OCI-LY7 (cell line): ENCODE measurements around the gene SERINC5. TPM values are rescaled to one million over a fixed set of nuclear protein-coding genes. Genes with fewer than 3 reads are reported as not detected.

Experiments
- BruUV-seq: library from RNA; stranded (reverse); fragments of 400-500 nt; replicated peaks from 2 replicates; lab custom pipeline; 2021; lab: Mats Ljungman, UMichigan
- CTCF ChIA-PET: fragments of 300-600 bp; sonication (Branson Sonifier 250); formaldehyde crosslinking; loops from one replicate; lab custom pipeline; 2022; ENCODE audit warnings: antibody characterized with exemption; ENCODE audit not compliant: unreplicated experiment; lab: Charles Lee
- POLR2A ChIA-PET: fragments of 300-600 bp; sonication (Branson Sonifier 250); formaldehyde crosslinking; loops from one replicate; lab custom pipeline; 2022; ENCODE audit warnings: antibody characterized with exemption; lab: Charles Lee
- DNase-seq: peaks from one replicate; pipeline ENCODE4 v3.0.0-alpha.2; 2015; ENCODE audit warnings: low spot score
- H2AFZ ChIP-seq: fragments of 200-600 bp; sonication (generic), shearing (Covaris generic); 2 replicates; pipeline ENCODE4 v1.6.1; 2014; ENCODE audit warnings: mild to moderate bottlenecking, antibody characterized with exemption, low read length, moderate library complexity
- H3K27ac ChIP-seq: fragments of 200-600 bp; sonication (generic); 2 replicates; pipeline ENCODE4 v1.5.1; 2014; ENCODE audit warnings: mixed run types, low read depth, mild to moderate bottlenecking, moderate library complexity, low read length, inconsistent platforms; ENCODE audit not compliant: poor library complexity, severe bottlenecking
- H3K36me3 ChIP-seq: fragments of 200-600 bp; sonication (generic); 2 replicates; pipeline ENCODE4 v1.6.1; 2014; ENCODE audit warnings: mild to moderate bottlenecking, antibody characterized with exemption, low read length, moderate library complexity, mixed read lengths; ENCODE audit not compliant: insufficient read depth
- H3K4me1 ChIP-seq: fragments of 200-600 bp; sonication (generic); 2 replicates; pipeline ENCODE4 v1.5.1; 2014; ENCODE audit warnings: mild to moderate bottlenecking, low read length; ENCODE audit not compliant: insufficient read depth, poor library complexity, severe bottlenecking
- H3K4me2 ChIP-seq: fragments of 200-600 bp; sonication (generic); 2 replicates; pipeline ENCODE4 v1.6.1; 2014; ENCODE audit warnings: mild to moderate bottlenecking, low read length
- H3K4me3 ChIP-seq: fragments of 200-600 bp; sonication (generic); 2 replicates; pipeline ENCODE4 v1.5.1; 2014; ENCODE audit warnings: mild to moderate bottlenecking, low read depth, low read length; ENCODE audit not compliant: poor library complexity, severe bottlenecking
- H3K79me2 ChIP-seq: fragments of 200-600 bp; sonication (generic); 2 replicates; pipeline ENCODE4 v1.6.1; 2016; ENCODE audit warnings: low read depth, mild to moderate bottlenecking, low read length, moderate library complexity, mixed read lengths; ENCODE audit not compliant: insufficient read depth
- H3K9me2 ChIP-seq: fragments of 200-600 bp; sonication (generic); 2 replicates; pipeline ENCODE4 v1.6.1; 2016; ENCODE audit warnings: mild to moderate bottlenecking, low read length, mixed read lengths; ENCODE audit not compliant: insufficient read depth
- H3K9me3 ChIP-seq: fragments of 200-600 bp; sonication (generic); 2 replicates; pipeline ENCODE4 v1.6.1; 2014; ENCODE audit warnings: mild to moderate bottlenecking, mixed run types, low read length, mixed read lengths
- H4K20me1 ChIP-seq: fragments of 200-600 bp; sonication (generic); 2 replicates; pipeline ENCODE4 v1.6.1; 2014; ENCODE audit warnings: mild to moderate bottlenecking, antibody characterized with exemption, low read length, moderate library complexity, mixed read lengths; ENCODE audit not compliant: insufficient read depth
- EZH2phosphoT487 ChIP-seq: fragments of 200-600 bp; sonication (generic); IDR thresholded peaks from 2 replicates; pipeline ENCODE4 v1.6.1; 2018; ENCODE audit warnings: low read depth, borderline replicate concordance, mild to moderate bottlenecking, mixed run types, antibody characterized with exemption, low read length, moderate library complexity, mixed read lengths
- intact Hi-C: fragments of 100-400 bp; cut with micrococcal nuclease; formaldehyde crosslinking; loops from one replicate; pipeline ENCODE4 v1.10.0; 2022; ENCODE audit not compliant: unreplicated experiment
- total RNA-seq, 2 experiments: library from RNA; depleted of rRNA in 1 of 2; stranded (reverse); fragments of >200 nt in 1 of 2; shearing (Covaris generic) in 1 of 2; gene quantifications; 2 replicates each; pipeline ENCODE4 v1.2.3, GENCODE V29; 2014 to 2022
- TF ChIP-seq, protein P1 (sequence below): fragments of 200-600 bp; sonication (generic); conservative IDR thresholded peaks from 2 replicates; pipeline ENCODE4 v1.5.1; 2014; ENCODE audit warnings: mild to moderate bottlenecking, antibody characterized with exemption, low read length, moderate library complexity, mixed read lengths

The SERINC5 gene
- total RNA-seq, 2 experiments from 2014 or later = 31.2 to 87.9 TPM

DNA sequence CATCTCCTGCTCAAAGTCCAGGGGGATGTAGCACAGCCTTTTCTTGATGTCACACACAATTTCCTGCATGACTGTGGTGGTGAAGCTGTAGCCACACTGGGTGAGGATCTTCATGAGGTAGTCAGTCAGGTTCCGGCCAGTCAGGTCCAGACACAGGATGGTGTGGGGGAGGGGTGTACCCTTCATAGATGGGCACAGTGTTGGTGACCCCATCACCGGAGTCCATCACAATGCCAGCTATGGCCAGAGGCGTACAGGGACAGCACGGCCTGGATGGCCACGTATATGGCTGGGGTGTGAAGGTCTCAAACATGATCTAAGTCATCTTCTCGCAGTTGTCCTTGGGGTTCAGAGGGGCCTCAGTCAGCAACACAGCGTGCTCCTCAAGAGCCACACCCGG, 44.3 kb upstream of the SERINC5 start:
- intact Hi-C loops = no loop called here
- POLR2A ChIA-PET = no interaction called here
- CTCF ChIA-PET = interaction anchor here (0.6 kb wide), 1 partner anchor 707 kb away, joined by 3 read pairs; no protein-coding TSS in a partner anchor

GRCh38 chr5:80299601-80300000, 43.8 kb upstream of the SERINC5 start:
- no peak for TF ChIP-seq EZH2phosphoT487
- TF ChIP-seq, protein P1, sequence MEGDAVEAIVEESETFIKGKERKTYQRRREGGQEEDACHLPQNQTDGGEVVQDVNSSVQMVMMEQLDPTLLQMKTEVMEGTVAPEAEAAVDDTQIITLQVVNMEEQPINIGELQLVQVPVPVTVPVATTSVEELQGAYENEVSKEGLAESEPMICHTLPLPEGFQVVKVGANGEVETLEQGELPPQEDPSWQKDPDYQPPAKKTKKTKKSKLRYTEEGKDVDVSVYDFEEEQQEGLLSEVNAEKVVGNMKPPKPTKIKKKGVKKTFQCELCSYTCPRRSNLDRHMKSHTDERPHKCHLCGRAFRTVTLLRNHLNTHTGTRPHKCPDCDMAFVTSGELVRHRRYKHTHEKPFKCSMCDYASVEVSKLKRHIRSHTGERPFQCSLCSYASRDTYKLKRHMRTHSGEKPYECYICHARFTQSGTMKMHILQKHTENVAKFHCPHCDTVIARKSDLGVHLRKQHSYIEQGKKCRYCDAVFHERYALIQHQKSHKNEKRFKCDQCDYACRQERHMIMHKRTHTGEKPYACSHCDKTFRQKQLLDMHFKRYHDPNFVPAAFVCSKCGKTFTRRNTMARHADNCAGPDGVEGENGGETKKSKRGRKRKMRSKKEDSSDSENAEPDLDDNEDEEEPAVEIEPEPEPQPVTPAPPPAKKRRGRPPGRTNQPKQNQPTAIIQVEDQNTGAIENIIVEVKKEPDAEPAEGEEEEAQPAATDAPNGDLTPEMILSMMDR = no peak
- Histone ChIP-seq H3K4me1 (no peaks in the 10 kb centered on the region), H4K20me1 (no peaks in the 10 kb centered on the region), H3K9me2 (no peaks in the 10 kb centered on the region), H3K9me3 (no peaks in the 10 kb centered on the region), H3K79me2 (no peaks in the 10 kb centered on the region), H3K36me3 (no peaks in the 10 kb centered on the region), H2AFZ (no peak overlapping the region), H3K27ac (no peak overlapping the region), H3K4me3 (no peak overlapping the region), H3K4me2 (no peak overlapping the region)
- CTCF ChIA-PET = interaction anchor here (0.6 kb wide), 1 partner anchor 707 kb away, joined by 3 read pairs; no protein-coding TSS in a partner anchor
- POLR2A ChIA-PET = no interaction called here
- DNase-seq = no peak
- no TSS peak for BruUV-seq
- intact Hi-C loops = no loop called here

More for the DNA sequence above, 44.3 kb upstream of the SERINC5 start:
- TF ChIP-seq, protein P1 = no peak
- TF ChIP-seq EZH2phosphoT487 = no peak
- Histone ChIP-seq H3K9me2 (no peaks in the 10 kb centered on the region), H3K4me2 (no peak overlapping the region), H3K27ac (no peak overlapping the region), H3K36me3 (no peaks in the 10 kb centered on the region), H3K9me3 (no peaks in the 10 kb centered on the region), H3K4me3 (no peak overlapping the region), H4K20me1 (no peaks in the 10 kb centered on the region), H2AFZ (no peak overlapping the region), H3K4me1 (no peaks in the 10 kb centered on the region), H3K79me2 (no peaks in the 10 kb centered on the region)
- no peak for DNase-seq
- no TSS peak for BruUV-seq

- H3K4me3 ChIP-seq = no peak overlapping the region
- intact Hi-C loops = no loop called here
- CTCF ChIA-PET = no interaction called here
Observed at GRCh38 chr5:80296121-80296520, 40.3 kb upstream of the SERINC5 start.

More at GRCh38 chr5:80296121-80296520, 40.3 kb upstream of the SERINC5 start:
- Histone ChIP-seq H3K27ac (no peak overlapping the region), H4K20me1 (no peaks in the 10 kb centered on the region), H3K79me2 (no peaks in the 10 kb centered on the region), H3K9me2 (no peaks in the 10 kb centered on the region), H3K36me3 (no peaks in the 10 kb centered on the region), H3K4me2 (no peak overlapping the region), H3K9me3 (no peaks in the 10 kb centered on the region), H3K4me1 (no peaks in the 10 kb centered on the region), H2AFZ (no peak overlapping the region)
- POLR2A ChIA-PET = no interaction called here
- DNase-seq = no peak
- BruUV-seq = no TSS peak
- TF ChIP-seq, protein P1 = no peak
- TF ChIP-seq EZH2phosphoT487 = no peak
